HEK293T (cell line): ENCODE data around the gene INPP5A.

Experiments used
- CTCF ChIA-PET: fragments of 350-600 bp; formaldehyde crosslinking; extraction: SDS; loops from one replicate; lab custom pipeline; 2021; ENCODE audit warnings: antibody characterized with exemption, inconsistent platforms; lab: Yijun Ruan, JAX
- POLR2A ChIA-PET: fragments of 350-600 bp; formaldehyde crosslinking; extraction: SDS; loops from one replicate; lab custom pipeline; 2020; ENCODE audit warnings: antibody characterized with exemption, inconsistent platforms; lab: Yijun Ruan, JAX
- DNase-seq: peaks from one replicate; pipeline ENCODE4 v3.0.0; 2012; ENCODE audit warnings: mixed read lengths; ENCODE audit errors: extremely low spot score
- ARNT ChIP-seq: fragments of 450-650 bp; IDR thresholded peaks from 2 replicates; pipeline ENCODE4 v1.6.1; 2017; ENCODE audit warnings: mild to moderate bottlenecking
- BHLHE40 ChIP-seq: fragments of 450-650 bp; IDR thresholded peaks from 2 replicates; pipeline ENCODE4 v1.6.1; 2016; ENCODE audit warnings: mild to moderate bottlenecking, moderate library complexity, borderline replicate concordance
- CTBP1 ChIP-seq: fragments of 450-650 bp; IDR thresholded peaks from 2 replicates; pipeline ENCODE4 v1.6.1; 2016; ENCODE audit warnings: borderline replicate concordance
- ELF4 ChIP-seq: fragments of 450-650 bp; IDR thresholded peaks from 2 replicates; pipeline ENCODE4 v1.6.1; 2017; ENCODE audit warnings: antibody characterized with exemption
- FOXA1 ChIP-seq: fragments of 450-650 bp; IDR thresholded peaks from 2 replicates; pipeline ENCODE4 v1.6.1; 2016; ENCODE audit warnings: mild to moderate bottlenecking
- FOXK2 ChIP-seq: fragments of 450-650 bp; IDR thresholded peaks from 2 replicates; pipeline ENCODE4 v1.6.1; 2016; ENCODE audit warnings: mild to moderate bottlenecking
- FOXM1 ChIP-seq: fragments of 450-650 bp; IDR thresholded peaks from 2 replicates; pipeline ENCODE4 v1.6.1; 2017; ENCODE audit warnings: mild to moderate bottlenecking, borderline replicate concordance
- HDGF ChIP-seq: fragments of 450-650 bp; IDR thresholded peaks from 2 replicates; pipeline ENCODE4 v1.6.1; 2017; ENCODE audit warnings: antibody characterized with exemption, borderline replicate concordance
- L3MBTL2 ChIP-seq: fragments of 450-650 bp; conservative IDR thresholded peaks from 2 replicates; pipeline ENCODE4 v1.6.1; 2016; ENCODE audit warnings: mild to moderate bottlenecking
- LEF1 ChIP-seq: fragments of 450-650 bp; IDR thresholded peaks from 2 replicates; pipeline ENCODE4 v1.6.1; 2017; ENCODE audit warnings: mild to moderate bottlenecking, borderline replicate concordance
- NFRKB ChIP-seq: fragments of 450-650 bp; IDR thresholded peaks from 2 replicates; pipeline ENCODE4 v1.6.1; 2016; ENCODE audit warnings: mild to moderate bottlenecking, moderate library complexity
- SP1 ChIP-seq: fragments of 450-650 bp; IDR thresholded peaks from 2 replicates; pipeline ENCODE4 v1.6.1; 2017
- SUZ12 ChIP-seq: fragments of 450-650 bp; IDR thresholded peaks from 2 replicates; pipeline ENCODE4 v1.6.1; 2016; ENCODE audit warnings: mild to moderate bottlenecking
- TARDBP ChIP-seq: fragments of 450-650 bp; IDR thresholded peaks from 2 replicates; pipeline ENCODE4 v1.6.1; 2016
- ZNF384 ChIP-seq: fragments of 450-650 bp; IDR thresholded peaks from 2 replicates; pipeline ENCODE4 v1.6.1; 2016
- TF ChIP-seq, protein P1 (sequence below): fragments of 450-650 bp; IDR thresholded peaks from 2 replicates; pipeline ENCODE4 v1.6.1; 2016

INPP5A gene

GRCh38 chr10:132608511-132609195 lies 71.1 kb downstream of the INPP5A start:
- DNase-seq: no peak
- ChIA-PET CTCF (no interaction called here), POLR2A (no interaction called here)
- TF ChIP-seq L3MBTL2 (no peak), FOXM1 (no peak), NFRKB (no peak), SP1 (no peak), FOXA1 (no peak), CTBP1 (no peak), HDGF (no peak), BHLHE40 (no peak), TARDBP (no peak), ELF4 (no peak), LEF1 (no peak), FOXK2 (no peak), ZNF384 (no peak), ARNT (no peak), SUZ12 (no peak)
- TF ChIP-seq, protein P1, sequence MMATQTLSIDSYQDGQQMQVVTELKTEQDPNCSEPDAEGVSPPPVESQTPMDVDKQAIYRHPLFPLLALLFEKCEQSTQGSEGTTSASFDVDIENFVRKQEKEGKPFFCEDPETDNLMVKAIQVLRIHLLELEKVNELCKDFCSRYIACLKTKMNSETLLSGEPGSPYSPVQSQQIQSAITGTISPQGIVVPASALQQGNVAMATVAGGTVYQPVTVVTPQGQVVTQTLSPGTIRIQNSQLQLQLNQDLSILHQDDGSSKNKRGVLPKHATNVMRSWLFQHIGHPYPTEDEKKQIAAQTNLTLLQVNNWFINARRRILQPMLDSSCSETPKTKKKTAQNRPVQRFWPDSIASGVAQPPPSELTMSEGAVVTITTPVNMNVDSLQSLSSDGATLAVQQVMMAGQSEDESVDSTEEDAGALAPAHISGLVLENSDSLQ: no peak

- ChIA-PET CTCF (no interaction called here), POLR2A (no interaction called here)
- no peak for DNase-seq
- no peak for TF ChIP-seq HDGF
- TF ChIP-seq NFRKB: no peak
- no peak for TF ChIP-seq L3MBTL2
- no peak for TF ChIP-seq ZNF384
- no peak for TF ChIP-seq FOXA1
- no peak for TF ChIP-seq CTBP1
- no peak for TF ChIP-seq TARDBP
- TF ChIP-seq BHLHE40: no peak
- TF ChIP-seq FOXK2: no peak
Measured at GRCh38 chr10:132609211-132609610, 71.6 kb downstream of the INPP5A start.

DNA sequence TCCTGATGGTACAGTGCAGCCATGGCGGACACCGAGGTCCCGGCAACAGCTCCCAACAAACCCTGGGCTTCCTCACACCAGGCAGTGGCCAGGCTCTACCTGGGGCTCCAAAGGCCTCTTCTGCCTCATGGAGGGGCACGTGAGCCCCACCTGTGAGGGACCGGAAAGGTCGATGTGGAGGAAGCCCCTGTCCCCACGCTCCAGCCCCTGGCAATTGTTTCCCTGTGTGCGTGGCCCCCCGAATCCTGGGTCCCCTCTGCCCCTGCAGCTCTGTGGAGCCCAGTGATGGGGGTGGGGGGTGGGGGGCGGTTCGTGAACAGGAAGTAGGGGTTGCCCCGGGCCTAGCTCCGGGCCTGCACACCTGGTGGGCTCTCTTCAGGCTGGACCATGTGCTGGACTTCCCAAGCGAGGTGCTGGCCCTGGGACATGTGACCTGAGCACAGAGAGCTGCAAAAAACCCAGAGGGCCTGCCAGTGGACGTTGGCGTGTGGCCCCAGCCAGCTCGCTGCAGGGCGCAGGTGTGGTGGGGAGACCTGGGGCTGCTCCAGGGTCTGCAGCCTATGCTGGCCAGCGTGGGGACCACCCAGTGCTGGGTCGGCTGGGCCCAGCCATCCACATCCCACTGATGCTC lies 72.6 kb downstream of the INPP5A start:
- POLR2A ChIA-PET: no interaction called here
- CTCF ChIA-PET: no interaction called here
- no peak for DNase-seq
- TF ChIP-seq, protein P1: no peak
- TF ChIP-seq FOXA1: no peak
- no peak for TF ChIP-seq SP1
- no peak for TF ChIP-seq BHLHE40
- no peak for TF ChIP-seq ZNF384
- no peak for TF ChIP-seq ARNT

DNA sequence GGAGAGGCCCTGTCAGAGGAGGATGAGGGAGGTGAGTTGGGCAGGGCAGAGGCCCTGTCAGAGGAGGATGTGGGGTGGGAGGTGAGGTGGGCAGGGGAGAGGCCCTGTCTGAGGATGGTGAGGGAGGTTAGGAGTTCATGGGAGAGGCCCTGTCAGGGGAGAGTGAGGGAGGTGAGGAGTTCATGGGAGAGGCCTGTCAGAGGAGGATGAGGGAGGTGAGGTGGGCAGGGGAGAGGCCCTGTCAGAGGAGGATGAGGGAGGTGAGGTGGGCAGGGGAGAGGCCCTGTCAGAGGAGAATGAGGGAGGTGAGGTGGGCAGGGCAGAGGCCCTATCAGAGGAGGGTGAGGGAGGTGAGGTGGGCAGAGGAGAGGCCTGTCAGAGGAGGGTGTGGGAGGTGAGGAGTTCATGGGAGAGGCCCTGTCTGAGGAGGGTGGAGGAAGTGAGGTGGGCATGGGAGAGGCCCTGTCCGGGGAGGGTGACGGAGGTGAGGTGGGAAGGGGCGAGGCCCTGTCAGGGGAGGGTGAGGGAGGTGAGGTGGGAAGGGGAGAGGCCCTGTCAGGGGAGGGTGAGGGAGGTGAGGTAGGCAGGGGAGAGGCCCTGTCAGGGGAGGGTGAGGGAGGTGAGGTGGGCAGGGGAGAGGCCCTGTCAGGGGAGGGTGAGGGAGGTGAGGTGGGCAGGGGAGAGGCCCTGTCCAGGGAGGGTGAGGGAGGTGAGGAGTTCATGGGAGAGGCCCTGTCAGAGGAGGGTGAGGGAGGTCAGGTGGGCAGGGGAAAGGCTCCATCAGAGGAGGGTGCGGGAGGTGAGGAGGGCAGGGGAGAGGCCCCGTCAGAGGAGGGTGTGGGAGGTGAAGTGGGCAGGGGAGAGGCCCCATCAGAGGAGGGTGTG lies 73.7 kb downstream of the INPP5A start:
- CTCF ChIA-PET: no interaction called here
- POLR2A ChIA-PET: no interaction called here
- TF ChIP-seq FOXM1: no peak
- TF ChIP-seq HDGF: no peak
- DNase-seq: no peak

GRCh38 chr10:132611986-132612385 lies 74.4 kb downstream of the INPP5A start:
- CTCF ChIA-PET: no interaction called here
- DNase-seq: no peak
- POLR2A ChIA-PET: no interaction called here
- no peak for TF ChIP-seq ZNF384
- TF ChIP-seq FOXK2: no peak
- no peak for TF ChIP-seq ARNT
- TF ChIP-seq HDGF: no peak
- TF ChIP-seq NFRKB: no peak
- TF ChIP-seq, protein P1: no peak
- TF ChIP-seq FOXA1: no peak
- no peak for TF ChIP-seq L3MBTL2
- TF ChIP-seq SP1: no peak
- no peak for TF ChIP-seq SUZ12
- no peak for TF ChIP-seq LEF1
- no peak for TF ChIP-seq BHLHE40
- TF ChIP-seq ELF4: no peak
- no peak for TF ChIP-seq CTBP1
- no peak for TF ChIP-seq FOXM1
- TF ChIP-seq TARDBP: no peak
